IPS DF 4.7 (cell line): Measurements from ENCODE around the gene POLA1.

ENCODE experiments used
- DNase-seq: peaks from one replicate; pipeline ENCODE4 v3.0.0-alpha.2; 2013; ENCODE audit warnings: low spot score; ENCODE audit errors: extremely low read depth

Gene POLA1

GRCh38 chrX:24979081-24979480 is 285.4 kb downstream of the POLA1 start:
- no peak for DNase-seq

GRCh38 chrX:24981030-24981429 is 287.3 kb downstream of the POLA1 start:
- DNase-seq, result no peak

GRCh38 chrX:24982306-24982965 is 288.7 kb downstream of the POLA1 start:
- no peak for DNase-seq

- DNase-seq, result no peak
These were observed 290.2 kb downstream of the POLA1 start for GRCh38 chrX:24983931-24984330.

DNA sequence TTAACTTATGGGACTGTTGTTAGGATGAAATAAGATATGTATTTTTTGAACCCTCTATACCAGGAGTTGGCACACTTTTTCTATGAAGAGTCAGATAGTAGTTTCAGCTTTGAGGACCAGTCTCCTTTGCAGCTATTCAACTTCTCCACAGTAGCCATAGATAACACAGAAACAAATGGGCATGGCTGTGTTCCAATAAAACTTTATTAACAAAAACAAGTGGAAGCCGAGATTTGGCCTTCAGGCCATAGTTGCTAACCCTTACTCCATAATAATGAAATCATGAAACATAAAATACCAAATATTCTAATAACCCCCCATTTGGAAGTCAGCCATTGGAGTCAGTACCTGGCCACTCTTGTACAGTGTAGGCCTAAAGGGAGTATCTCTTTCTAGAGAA is 291.4 kb downstream of the POLA1 start:
- DNase-seq, result no peak

GRCh38 chrX:24987731-24988130 is 294.0 kb downstream of the POLA1 start:
- no peak for DNase-seq

GRCh38 chrX:24988314-24988713 is 294.6 kb downstream of the POLA1 start:
- no peak for DNase-seq

GRCh38 chrX:24990535-24990934 is 296.8 kb downstream of the POLA1 start:
- DNase-seq, result no peak

DNA sequence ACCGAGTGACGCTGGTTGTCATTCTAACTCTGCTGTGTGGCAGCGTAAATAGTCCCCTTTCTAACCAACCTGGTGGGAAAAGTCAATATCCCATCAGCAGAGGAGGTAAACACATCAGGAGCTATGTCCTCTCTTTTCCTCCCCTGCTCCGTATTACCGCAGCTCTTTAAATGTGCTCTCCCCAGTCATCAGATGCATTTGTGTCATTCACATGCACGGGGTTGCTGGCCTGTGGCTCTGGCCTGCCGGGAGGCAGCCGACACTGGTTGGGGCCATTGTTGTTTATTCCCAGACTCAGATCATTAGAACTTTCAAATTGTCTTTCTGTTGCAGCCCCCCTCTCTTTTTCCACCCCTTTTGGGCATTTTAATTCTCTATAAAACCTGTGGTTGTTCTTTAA is 300.2 kb downstream of the POLA1 start:
- no peak for DNase-seq

DNA sequence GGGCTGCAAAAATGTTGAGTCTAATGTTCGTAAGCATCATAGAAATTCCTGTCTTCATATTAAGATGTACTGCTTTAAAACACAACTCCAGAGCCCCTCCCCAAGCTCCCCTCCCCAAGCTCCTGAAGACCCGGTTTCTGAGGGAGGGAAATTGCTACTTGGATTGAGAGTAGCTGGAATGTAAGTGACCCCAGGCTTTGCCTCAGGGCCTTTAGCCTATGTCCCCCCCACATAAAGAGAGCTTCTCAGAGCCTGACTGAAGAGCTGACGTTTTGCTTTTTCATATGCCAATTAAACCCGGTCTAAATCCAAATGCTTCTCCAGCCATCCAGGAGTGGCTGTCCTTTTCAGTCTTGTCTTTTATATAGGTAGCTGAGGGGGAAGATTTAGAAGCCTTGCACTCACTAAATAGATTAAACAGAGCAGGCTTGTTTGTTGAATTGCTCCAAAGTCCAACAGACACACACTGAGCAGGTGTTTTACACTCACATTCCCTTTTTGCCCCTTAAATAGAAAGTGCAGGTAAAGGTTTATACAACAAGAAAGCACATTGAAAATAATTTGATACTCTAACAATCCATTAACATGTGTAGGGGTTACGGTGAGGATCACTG is 302.5 kb downstream of the POLA1 start:
- DNase-seq, result no peak

- no peak for DNase-seq
These were observed 305.8 kb downstream of the POLA1 start for GRCh38 chrX:24999511-24999910.

- DNase-seq, result no peak
These were observed 308.3 kb downstream of the POLA1 start for GRCh38 chrX:25001808-25002660.

GRCh38 chrX:25002661-25003020 is 308.9 kb downstream of the POLA1 start:
- DNase-seq, result no peak

DNA sequence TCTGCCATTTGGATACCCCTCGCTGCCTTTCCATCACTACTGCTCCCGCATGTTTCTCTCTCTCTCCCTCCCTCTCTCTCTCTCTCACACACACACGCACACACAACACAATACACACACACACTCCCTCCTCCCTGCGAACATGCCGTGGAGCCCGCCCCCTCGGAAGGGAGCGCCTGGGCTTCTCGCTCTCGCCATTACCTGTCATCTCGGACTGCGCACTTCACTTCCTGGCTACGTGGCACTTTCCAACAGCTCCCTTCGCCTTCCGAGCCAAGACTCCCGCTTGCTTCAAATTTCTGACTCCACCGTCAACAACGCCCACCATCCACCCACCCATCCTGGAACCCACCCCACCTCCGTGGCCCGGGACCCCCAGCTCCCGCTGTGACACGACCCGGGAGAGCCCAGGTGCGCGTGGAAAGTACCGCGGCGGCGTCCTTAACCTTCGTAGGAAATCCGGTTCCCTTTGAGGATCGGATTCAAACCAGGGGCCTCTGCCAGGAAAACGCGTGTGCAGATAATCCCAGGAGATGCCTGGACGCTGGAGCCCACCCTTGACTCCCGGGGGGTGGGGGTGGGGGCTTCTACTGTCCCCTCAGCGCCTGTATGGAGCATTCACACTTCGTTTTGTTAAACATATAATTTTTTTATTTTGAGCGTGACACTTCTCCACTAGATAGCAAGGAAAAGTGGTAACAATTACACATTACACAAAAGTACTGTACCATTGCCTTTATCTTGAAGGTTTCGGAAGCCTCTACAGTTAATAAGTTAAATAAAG is 309.5 kb downstream of the POLA1 start:
- no peak for DNase-seq

GRCh38 chrX:25004040-25004439 is 310.3 kb downstream of the POLA1 start:
- no peak for DNase-seq

DNA sequence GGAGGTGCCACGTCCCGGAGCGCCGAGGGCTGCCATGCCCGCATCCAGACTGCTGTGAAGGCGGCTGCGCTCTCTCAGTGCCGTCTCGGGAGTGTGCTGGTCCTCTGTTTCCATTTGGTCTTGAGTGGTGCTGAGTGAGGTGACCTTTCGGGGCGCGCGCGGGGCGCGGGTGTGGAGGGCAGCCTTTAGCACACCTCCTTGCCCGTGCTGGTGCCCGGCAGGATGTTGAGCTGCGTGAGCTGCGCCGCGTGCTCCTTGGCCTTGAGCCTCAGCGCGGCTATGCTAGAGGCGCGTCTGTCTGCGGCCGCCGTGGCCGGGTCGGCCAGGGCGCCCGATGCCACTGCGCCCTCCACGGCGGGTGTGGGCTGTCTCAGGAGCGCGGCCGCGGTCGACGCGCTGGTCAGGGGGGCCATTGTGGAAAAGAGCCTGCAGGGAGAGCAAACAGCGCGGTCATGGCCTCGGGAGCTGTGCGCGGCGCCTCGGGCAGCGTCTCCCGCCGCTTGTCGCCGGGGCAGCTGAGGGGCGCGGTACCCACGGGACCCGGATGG is 310.8 kb downstream of the POLA1 start:
- no peak for DNase-seq

DNA sequence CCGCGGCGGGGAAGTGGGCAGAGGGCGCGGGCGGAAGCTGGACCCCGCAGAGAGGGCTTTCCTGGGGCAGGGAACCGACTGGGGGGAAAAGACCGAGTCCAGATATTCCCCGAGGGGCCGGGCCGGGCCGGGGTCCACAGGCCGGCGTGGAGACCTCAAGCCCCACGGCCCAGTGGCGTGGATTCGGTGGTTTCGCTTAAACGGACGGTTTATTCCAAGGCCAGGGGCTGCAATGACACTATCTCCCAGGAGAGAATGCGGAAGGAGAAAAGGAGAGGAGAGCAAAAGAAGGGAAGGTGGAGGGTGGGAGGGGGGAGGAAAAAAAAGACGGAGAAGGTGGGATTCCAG is 311.3 kb downstream of the POLA1 start:
- no peak for DNase-seq

GRCh38 chrX:25005382-25006185 is 311.9 kb downstream of the POLA1 start:
- no peak for DNase-seq

- DNase-seq, result no peak
These were observed 312.9 kb downstream of the POLA1 start for GRCh38 chrX:25006586-25007058.
